ENCODE measurements around the gene ZNF836. TPM values are rescaled to one million over a fixed set of nuclear protein-coding genes. Genes with fewer than 3 reads are reported as not detected.
A peak's percentile ranks its signal among the peaks of the same experiment; 100 is the strongest.

ZNF836 gene
- total RNA-seq, 1 experiment from 2014 or later, result 28.8 TPM

GRCh38 chr19:52214241-52214640 is 42.8 kb upstream of the ZNF836 start (continued):
- no peak for TF ChIP-seq ZBTB43 (CRISPR knock-in tag; IDR thresholded peaks at IDR 0.05)

GRCh38 chr19:52212572-52213255 is 41.3 kb upstream of the ZNF836 start:
- H3K36me3 Mint-ChIP-seq, result peaks cover 87% of the 10 kb centered on the region
- DNase-seq (ENCODE audit: low spot score) (no peak), ATAC-seq (no peak)
- H3K4me3 Mint-ChIP-seq, result no peak overlapping the region
- H3K4me1 Mint-ChIP-seq, result no peaks in the 10 kb centered on the region
- H3K27me3 Mint-ChIP-seq (ENCODE audit: low read depth), result no peaks in the 10 kb centered on the region; the same call in 1 of the 2 replicates
- peak overlapping the region; percentile 87; the same call in 1 of the 2 replicates for H3K27ac Mint-ChIP-seq
- POLR2A ChIA-PET, result interaction anchor here (0.6 to 0.7 kb wide), 2 partner anchors 35 to 200 kb away, joined by 5 to 6 read pairs; no protein-coding TSS in a partner anchor
- H3K9me3 Mint-ChIP-seq, result no peaks in the 10 kb centered on the region
- CTCF ChIA-PET, result no interaction called here
- TF ChIP-seq ZNF425 (CRISPR knock-in tag; conservative IDR thresholded peaks at IDR 0.05), result no peak
- TF ChIP-seq ZBTB21 (CRISPR knock-in tag; IDR thresholded peaks at IDR 0.05; ENCODE audit: borderline replicate concordance), result no peak
- no peak for TF ChIP-seq MLX (CRISPR knock-in tag; IDR thresholded peaks at IDR 0.05)
- no peak for TF ChIP-seq ERG (CRISPR knock-in tag; IDR thresholded peaks at IDR 0.05)
- no peak for TF ChIP-seq ETV6 (CRISPR knock-in tag; IDR thresholded peaks at IDR 0.05)
- TF ChIP-seq CREM (CRISPR knock-in tag; IDR thresholded peaks at IDR 0.05), result no peak
- TF ChIP-seq ATF1 (CRISPR knock-in tag; IDR thresholded peaks at IDR 0.05), result no peak
- TF ChIP-seq ARID4B (CRISPR knock-in tag; IDR thresholded peaks at IDR 0.05; ENCODE audit: borderline replicate concordance), result no peak
- no peak for TF ChIP-seq TCF7 (CRISPR knock-in tag; IDR thresholded peaks at IDR 0.05; ENCODE audit: low read depth)
- TF ChIP-seq PRDM15 (CRISPR knock-in tag; IDR thresholded peaks at IDR 0.05), result no peak
- no peak for TF ChIP-seq PRRX2 (CRISPR knock-in tag; IDR thresholded peaks at IDR 0.05)

Data from WTC11 (cell line).